Prostate gland (tissue), 2 donors: ENCODE data around the gene SLC25A21. TPM values are rescaled to one million over a fixed set of nuclear protein-coding genes. Genes with fewer than 3 reads are reported as not detected.

Experiments used
- DNase-seq: peaks from one replicate; pipeline ENCODE4 v3.0.0-alpha.2; 2019; ENCODE audit warnings: low spot score
- H3K27ac ChIP-seq, 2 donors: fragments of 200-600 bp; sonication (generic); 2 replicates each; pipeline ENCODE4 v1.5.1; 2017 to 2019
- H3K27me3 ChIP-seq: fragments of 200-600 bp; sonication (generic); replicated peaks from 2 replicates; pipeline ENCODE4 v1.5.1; 2019; ENCODE audit not compliant: insufficient read depth
- H3K36me3 ChIP-seq, 2 donors: fragments of 200-600 bp; sonication (generic); 1 replicate in 1 of 2; 2 replicates in 1 of 2; pipeline versions ENCODE4 v1.5.1 to v1.8.1; 2017 to 2019
- H3K4me1 ChIP-seq: fragments of 200-600 bp; sonication (generic); replicated peaks from 2 replicates; pipeline ENCODE4 v1.5.1; 2019
- H3K4me3 ChIP-seq, 2 donors: fragments of 200-600 bp; sonication (generic); 2 replicates each; pipeline ENCODE4 v1.5.1; 2017 to 2019
- H3K9me3 ChIP-seq: fragments of 200-600 bp; sonication (generic); 2 replicates; pipeline ENCODE4 v1.5.1; 2017
- CTCF ChIP-seq, 4 experiments: fragments of 200-600 bp in 2 of 4; fragments of 450-650 bp in 2 of 4; sonication (generic) in 2 of 4; IDR thresholded peaks; 1 replicate in 3 of 4; 2 replicates in 1 of 4; pipeline ENCODE4 v1.5.1; 2016 to 2019; ENCODE audit warnings: antibody characterized with exemption in 4 of 4, mild to moderate bottlenecking in 2 of 4, moderate library complexity in 2 of 4
- POLR2A ChIP-seq: fragments of 450-650 bp; IDR thresholded peaks from one replicate; pipeline ENCODE4 v1.6.1; 2016; ENCODE audit warnings: antibody characterized with exemption, mild to moderate bottlenecking
- POLR2AphosphoS5 ChIP-seq: sonication (generic); formaldehyde crosslinking; IDR thresholded peaks from one replicate; pipeline ENCODE4 v1.6.1; 2017; ENCODE audit warnings: antibody characterized with exemption
- WGBS: methylation state at CpG from one replicate; pipeline ENCODE4 v1.1.5; 2018; 5-methylcytosine and 5-hydroxymethylcytosine counted together
- intact Hi-C: fragments of 100-400 bp; cut with DNase I; formaldehyde crosslinking; loops from one replicate; pipeline ENCODE4 v1.14.2; 2022
- total RNA-seq, 2 donors: library from RNA; depleted of rRNA; stranded (reverse); fragments of >200 nt; gene quantifications; one replicate each; pipeline ENCODE4 v1.1.0, GENCODE V29; 2016

Gene SLC25A21
- total RNA-seq, 2 donors from 2014 or later: 1.5 to 7.7 TPM

- no peaks in the 10 kb centered on the region for H3K36me3 ChIP-seq
- WGBS: 83% methylated on average over 1 of the region's 1 CpG
- TF ChIP-seq POLR2A (no peak), CTCF (IDR thresholded peaks at IDR 0.05) (no peak), POLR2AphosphoS5 (no peak)
- no peak for DNase-seq
- H3K9me3 ChIP-seq: no peaks in the 10 kb centered on the region
- no peaks in the 10 kb centered on the region for H3K27me3 ChIP-seq
- no peak overlapping the region for H3K27ac ChIP-seq
- no peaks in the 10 kb centered on the region for H3K4me1 ChIP-seq
- intact Hi-C loops: no loop called here
- no peak overlapping the region for H3K4me3 ChIP-seq
Measured at GRCh38 chr14:36950812-36951211, 221.6 kb downstream of the SLC25A21 start.

- Histone ChIP-seq H3K27ac (no peak overlapping the region), H3K4me3 (no peak overlapping the region), H3K36me3 (no peaks in the 10 kb centered on the region), H3K4me1 (no peaks in the 10 kb centered on the region), H3K27me3 (no peaks in the 10 kb centered on the region), H3K9me3 (no peaks in the 10 kb centered on the region)
- intact Hi-C loops: no loop called here
- 76% methylated on average over 2 of the region's 2 CpGs for WGBS
- no peak for DNase-seq
- TF ChIP-seq POLR2A (no peak), POLR2AphosphoS5 (no peak), CTCF (IDR thresholded peaks at IDR 0.05) (no peak)
Measured at GRCh38 chr14:36949371-36949770, 223.0 kb downstream of the SLC25A21 start.

- H3K9me3 ChIP-seq: no peaks in the 10 kb centered on the region
- no peak overlapping the region for H3K4me3 ChIP-seq
- H3K27ac ChIP-seq: no peak overlapping the region
- DNase-seq: no peak
- H3K4me1 ChIP-seq: no peaks in the 10 kb centered on the region
- TF ChIP-seq POLR2AphosphoS5 (no peak), CTCF (IDR thresholded peaks at IDR 0.05) (no peak), POLR2A (no peak)
- no peaks in the 10 kb centered on the region for H3K27me3 ChIP-seq
- 85% methylated on average over 5 of the region's 5 CpGs for WGBS
- intact Hi-C loops: no loop called here
- H3K36me3 ChIP-seq: no peaks in the 10 kb centered on the region
Measured at GRCh38 chr14:36948157-36948859, 224.1 kb downstream of the SLC25A21 start.

GRCh38 chr14:36947362-36947761, 225.0 kb downstream of the SLC25A21 start:
- no peaks in the 10 kb centered on the region for H3K36me3 ChIP-seq
- DNase-seq: no peak
- H3K27me3 ChIP-seq: no peaks in the 10 kb centered on the region
- H3K9me3 ChIP-seq: no peaks in the 10 kb centered on the region
- H3K4me3 ChIP-seq: no peak overlapping the region
- TF ChIP-seq CTCF (IDR thresholded peaks at IDR 0.05) (no peak), POLR2AphosphoS5 (no peak), POLR2A (no peak)
- intact Hi-C loops: no loop called here
- WGBS: 88% methylated on average over 1 of the region's 1 CpG
- H3K4me1 ChIP-seq: no peaks in the 10 kb centered on the region
- no peak overlapping the region for H3K27ac ChIP-seq

DNA sequence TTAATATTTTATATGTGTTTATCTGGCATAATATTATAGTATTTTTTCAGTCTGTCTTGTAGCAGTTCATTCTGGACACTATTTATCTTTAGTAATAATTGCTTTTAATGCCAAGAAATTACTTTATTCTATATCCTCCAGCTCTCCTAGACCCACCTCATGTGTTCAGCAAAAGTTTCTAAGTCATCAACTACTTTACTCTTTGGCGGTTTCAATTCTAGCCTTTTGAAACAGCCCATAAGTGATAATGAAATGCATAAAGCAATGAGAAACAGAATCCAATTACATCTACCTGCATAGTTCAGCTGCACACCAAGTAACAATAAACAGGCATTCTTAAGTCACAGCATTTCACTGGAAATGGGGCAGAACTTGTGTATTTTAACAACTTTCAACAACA, 225.5 kb downstream of the SLC25A21 start:
- no peak overlapping the region for H3K27ac ChIP-seq
- intact Hi-C loops: no loop called here
- H3K27me3 ChIP-seq: no peaks in the 10 kb centered on the region
- H3K36me3 ChIP-seq: no peaks in the 10 kb centered on the region
- H3K9me3 ChIP-seq: no peaks in the 10 kb centered on the region
- WGBS: 94% methylated on average over 1 of the region's 1 CpG
- H3K4me1 ChIP-seq: no peaks in the 10 kb centered on the region
- DNase-seq: no peak
- TF ChIP-seq CTCF (IDR thresholded peaks at IDR 0.05) (no peak), POLR2AphosphoS5 (no peak), POLR2A (no peak)
- H3K4me3 ChIP-seq: no peak overlapping the region
